Ectodermal cell (in vitro differentiated cells): ENCODE results near the gene FGF1.

Experiments used
- H3K27ac ChIP-seq: 2 replicates; pipeline ENCODE4 v1.7.0; 2013; ENCODE audit warnings: mild to moderate bottlenecking, low read depth, low read length; ENCODE audit not compliant: insufficient read depth, poor library complexity, severe bottlenecking
- H3K27me3 ChIP-seq: 2 replicates; pipeline ENCODE4 v1.7.0; 2013; ENCODE audit warnings: mild to moderate bottlenecking, low read length; ENCODE audit not compliant: insufficient read depth, control insufficient read depth, poor library complexity, severe bottlenecking
- H3K36me3 ChIP-seq: one replicate; pipeline ENCODE4 v1.7.0; 2013; ENCODE audit warnings: low read length; ENCODE audit not compliant: control insufficient read depth, insufficient read depth
- H3K4me1 ChIP-seq: one replicate; pipeline ENCODE4 v1.7.0; 2013; ENCODE audit warnings: low read length; ENCODE audit not compliant: control insufficient read depth, insufficient read depth
- H3K4me3 ChIP-seq: 2 replicates; pipeline ENCODE4 v1.7.0; 2013; ENCODE audit warnings: low read depth, low read length, control low read depth; ENCODE audit not compliant: insufficient read depth
- H3K9me3 ChIP-seq: 2 replicates; pipeline ENCODE4 v1.7.0; 2013; ENCODE audit warnings: mild to moderate bottlenecking, low read length, moderate library complexity; ENCODE audit not compliant: control insufficient read depth
- WGBS, 2 experiments: methylation state at CpG; one replicate each; pipeline ENCODE4 v1.1.7; 2013; ENCODE audit warnings: missing lambda C conversion rate in 2 of 2; 5-methylcytosine and 5-hydroxymethylcytosine counted together

The FGF1 gene

DNA sequence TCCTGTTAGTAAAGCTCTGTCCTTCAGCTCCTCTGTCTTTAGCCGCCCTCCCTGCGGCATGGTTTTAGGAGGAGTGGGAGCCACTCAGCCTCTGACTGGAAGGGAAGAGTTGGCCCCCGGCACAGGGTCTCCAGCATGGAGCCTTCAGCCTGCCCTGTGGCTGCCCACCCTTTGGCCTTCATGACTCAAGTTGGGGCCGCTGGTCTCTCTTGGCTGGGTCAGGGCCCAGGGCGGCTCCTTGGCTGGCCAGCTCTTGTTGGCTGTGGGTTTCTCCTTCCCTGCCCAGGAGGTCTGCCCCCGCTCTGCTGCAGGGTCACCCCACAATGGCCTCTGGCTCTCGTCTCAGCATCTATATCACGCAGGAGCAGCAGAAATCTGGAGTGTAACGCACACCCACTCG, 25.7 kb downstream of the FGF1 start:
- Histone ChIP-seq H3K4me1 (no peaks in the 10 kb centered on the region), H3K36me3 (no peaks in the 10 kb centered on the region), H3K4me3 (no peak overlapping the region), H3K9me3 (no peaks in the 10 kb centered on the region), H3K27me3 (no peaks in the 10 kb centered on the region), H3K27ac (no peak overlapping the region)
- WGBS, 2 experiments: 94 to 97% methylated on average over 10 of the region's 10 CpGs

- WGBS, 2 experiments: 93 to 95% methylated on average over 4 of the region's 4 CpGs
- Histone ChIP-seq H3K27me3 (no peaks in the 10 kb centered on the region), H3K27ac (no peak overlapping the region)
These were observed 26.5 kb downstream of the FGF1 start for GRCh38 chr5:142659405-142659804.

DNA sequence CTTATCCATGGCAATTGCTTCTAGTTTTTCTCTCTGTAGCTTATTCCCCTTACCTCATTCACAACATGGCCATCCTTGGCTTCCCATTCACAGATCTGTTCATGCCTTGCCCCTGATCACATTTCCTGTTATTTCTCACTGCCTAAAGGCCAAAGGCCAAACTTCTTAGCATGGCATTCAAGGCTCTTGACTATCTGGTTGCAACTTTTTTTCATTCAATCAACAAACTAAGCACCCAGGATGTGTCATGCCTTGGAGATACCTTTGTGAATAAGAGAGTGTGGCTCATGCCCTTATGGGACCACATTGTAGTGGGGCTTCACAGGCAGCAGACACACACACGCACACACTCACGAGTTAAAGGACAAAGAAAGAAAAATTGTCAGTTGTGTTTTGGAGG, 27.6 kb downstream of the FGF1 start:
- Histone ChIP-seq H3K4me3 (no peak overlapping the region), H3K27me3 (no peaks in the 10 kb centered on the region), H3K4me1 (no peaks in the 10 kb centered on the region), H3K27ac (no peak overlapping the region), H3K36me3 (no peaks in the 10 kb centered on the region), H3K9me3 (no peaks in the 10 kb centered on the region)
- 95 to 98% methylated on average over 2 of the region's 2 CpGs for WGBS, 2 experiments

More at GRCh38 chr5:142659405-142659804, 26.5 kb downstream of the FGF1 start:
- no peak overlapping the region for H3K4me3 ChIP-seq
- H3K4me1 ChIP-seq: no peaks in the 10 kb centered on the region
- no peaks in the 10 kb centered on the region for H3K36me3 ChIP-seq
- H3K9me3 ChIP-seq: no peaks in the 10 kb centered on the region

DNA sequence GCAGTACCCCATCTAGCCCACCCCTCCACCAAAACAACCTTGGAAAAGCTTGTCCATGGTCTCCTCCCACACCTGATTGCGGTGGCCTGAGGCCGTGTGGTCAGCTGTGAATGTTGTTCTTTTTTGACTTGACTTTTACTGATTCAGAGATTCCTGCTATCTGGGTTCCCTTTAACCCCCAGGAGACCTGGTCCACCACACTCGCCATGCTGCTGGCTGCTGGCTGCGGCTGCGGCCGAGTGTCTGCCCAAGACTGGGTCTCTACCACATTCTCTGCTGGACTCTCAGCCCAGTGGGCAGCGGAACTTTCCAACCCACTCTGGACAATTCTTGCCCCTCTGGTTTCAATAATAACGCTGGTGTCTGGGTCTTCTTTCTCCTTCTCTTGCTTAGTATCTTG, 28.4 kb downstream of the FGF1 start:
- H3K36me3 ChIP-seq: no peaks in the 10 kb centered on the region
- no peak overlapping the region for H3K4me3 ChIP-seq
- 90 to 94% methylated on average over 8 of the region's 8 CpGs for WGBS, 2 experiments
- no peaks in the 10 kb centered on the region for H3K4me1 ChIP-seq
- no peaks in the 10 kb centered on the region for H3K27me3 ChIP-seq
- H3K27ac ChIP-seq: no peak overlapping the region
- H3K9me3 ChIP-seq: no peaks in the 10 kb centered on the region

- H3K9me3 ChIP-seq: no peaks in the 10 kb centered on the region
- H3K27me3 ChIP-seq: no peaks in the 10 kb centered on the region
- 27 to 30% methylated on average over 12 to 13 of the region's 13 CpGs for WGBS, 2 experiments
- no peak overlapping the region for H3K4me3 ChIP-seq
- no peak overlapping the region for H3K27ac ChIP-seq
- H3K4me1 ChIP-seq: no peaks in the 10 kb centered on the region
- H3K36me3 ChIP-seq: no peaks in the 10 kb centered on the region
These were observed 30.3 kb downstream of the FGF1 start for GRCh38 chr5:142655339-142656267.

DNA sequence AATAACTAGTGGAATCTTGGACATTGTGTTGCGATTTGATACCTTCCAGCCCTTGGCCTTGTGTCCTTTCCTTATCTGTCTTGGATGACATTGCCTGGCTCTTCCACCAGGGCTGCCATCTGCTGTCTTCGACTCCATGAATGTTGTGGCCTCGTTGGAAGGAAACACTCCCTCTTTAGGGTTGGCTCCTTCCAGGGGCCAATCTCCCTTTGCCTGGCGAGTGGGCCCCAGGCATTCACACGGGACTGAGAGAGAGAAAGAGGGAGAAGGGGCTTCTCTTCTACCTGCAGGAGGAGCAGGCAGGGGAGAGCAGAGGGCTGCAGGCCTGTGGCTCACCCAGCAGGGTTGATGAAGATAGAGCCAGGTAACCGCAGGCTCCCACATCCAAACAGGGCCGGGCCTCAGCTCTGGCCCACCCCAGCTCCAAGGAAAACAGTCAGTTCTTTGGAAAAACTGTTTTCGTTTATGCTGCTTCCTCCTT, 31.3 kb downstream of the FGF1 start:
- Histone ChIP-seq H3K4me1 (no peaks in the 10 kb centered on the region), H3K27ac (no peak overlapping the region), H3K27me3 (no peaks in the 10 kb centered on the region), H3K9me3 (no peaks in the 10 kb centered on the region), H3K36me3 (no peaks in the 10 kb centered on the region), H3K4me3 (no peak overlapping the region)
- 83 to 84% methylated on average over 8 of the region's 8 CpGs for WGBS, 2 experiments

- no peaks in the 10 kb centered on the region for H3K36me3 ChIP-seq
- no peak overlapping the region for H3K4me3 ChIP-seq
- 92 to 94% methylated on average over 7 of the region's 7 CpGs for WGBS, 2 experiments
- no peaks in the 10 kb centered on the region for H3K9me3 ChIP-seq
- no peaks in the 10 kb centered on the region for H3K4me1 ChIP-seq
- no peaks in the 10 kb centered on the region for H3K27me3 ChIP-seq
- no peak overlapping the region for H3K27ac ChIP-seq
These were observed 32.6 kb downstream of the FGF1 start for GRCh38 chr5:142653321-142653720.

DNA sequence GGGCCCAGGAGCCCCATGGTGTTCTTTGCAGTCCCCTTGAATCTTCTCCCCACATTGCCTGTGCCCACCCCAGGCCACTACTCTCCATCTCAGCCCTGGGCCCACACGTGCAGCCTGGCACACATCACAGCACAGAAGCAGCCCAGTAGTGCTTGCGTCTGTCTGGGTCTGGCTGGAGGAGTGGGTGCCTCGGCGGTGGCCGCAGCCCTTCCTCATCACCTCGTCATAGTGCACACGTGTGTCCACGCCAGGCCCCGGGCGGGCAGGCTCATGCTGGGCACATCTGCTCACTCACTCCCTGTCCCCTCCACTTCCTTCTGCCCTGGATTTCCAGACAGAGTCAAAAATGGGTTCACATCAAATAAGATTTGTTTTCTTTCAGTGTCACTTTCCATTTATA, 33.3 kb downstream of the FGF1 start:
- no peaks in the 10 kb centered on the region for H3K27me3 ChIP-seq
- no peaks in the 10 kb centered on the region for H3K9me3 ChIP-seq
- H3K4me3 ChIP-seq: no peak overlapping the region
- H3K27ac ChIP-seq: no peak overlapping the region
- WGBS, 2 experiments: 93 to 94% methylated on average over 10 of the region's 10 CpGs
- no peaks in the 10 kb centered on the region for H3K4me1 ChIP-seq
- H3K36me3 ChIP-seq: no peaks in the 10 kb centered on the region

DNA sequence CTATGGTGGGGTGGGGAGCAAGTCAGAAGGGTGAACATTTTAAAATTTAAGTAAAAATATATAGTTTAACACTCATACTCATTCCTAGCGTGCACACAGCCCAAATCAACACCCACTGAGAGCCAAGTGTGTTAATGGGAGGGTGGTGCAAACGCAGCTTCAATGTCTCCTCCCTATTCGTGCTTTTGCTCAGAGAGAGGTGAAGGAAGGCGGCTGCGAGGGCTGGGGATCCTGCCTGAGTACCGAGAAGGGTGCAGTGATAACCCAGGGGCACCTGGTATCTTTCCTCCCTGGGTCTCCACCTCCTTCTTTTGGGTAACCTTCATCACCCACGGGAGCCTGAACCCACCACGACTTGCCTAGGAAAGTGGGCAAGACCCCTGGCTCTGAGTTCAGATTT, 35.0 kb downstream of the FGF1 start:
- H3K4me3 ChIP-seq: no peak overlapping the region
- H3K36me3 ChIP-seq: no peaks in the 10 kb centered on the region
- no peaks in the 10 kb centered on the region for H3K9me3 ChIP-seq
- no peak overlapping the region for H3K27ac ChIP-seq
- no peaks in the 10 kb centered on the region for H3K4me1 ChIP-seq
- H3K27me3 ChIP-seq: no peaks in the 10 kb centered on the region
- 79 to 82% methylated on average over 7 to 8 of the region's 8 CpGs for WGBS, 2 experiments

DNA sequence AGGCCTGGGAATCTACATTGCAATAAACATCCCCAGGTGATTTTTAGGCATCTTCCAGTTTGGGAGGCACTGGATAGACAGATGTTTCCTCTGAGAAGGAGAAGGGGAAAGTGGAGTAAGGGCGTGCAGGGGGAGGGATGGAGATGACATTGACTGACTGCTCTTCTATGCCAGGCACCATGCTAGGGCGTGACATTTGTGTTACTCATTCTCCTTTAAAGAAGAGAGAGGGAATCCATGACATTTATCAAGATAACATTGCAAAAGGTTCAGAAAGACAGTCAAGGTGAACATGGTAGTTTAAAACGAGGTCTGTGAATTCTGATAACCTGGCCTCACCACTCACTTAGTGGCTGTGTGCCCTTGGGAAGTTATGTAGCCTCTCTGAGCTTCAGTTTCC, 35.8 kb downstream of the FGF1 start:
- no peaks in the 10 kb centered on the region for H3K9me3 ChIP-seq
- H3K4me1 ChIP-seq: no peaks in the 10 kb centered on the region
- no peak overlapping the region for H3K27ac ChIP-seq
- no peaks in the 10 kb centered on the region for H3K36me3 ChIP-seq
- H3K4me3 ChIP-seq: no peak overlapping the region
- H3K27me3 ChIP-seq: no peaks in the 10 kb centered on the region
- WGBS, 2 experiments: 83 to 94% methylated on average over 3 of the region's 3 CpGs
